Measurements from ENCODE around the gene FBXL7. TPM values are rescaled to one million over a fixed set of nuclear protein-coding genes. Genes with fewer than 3 reads are reported as not detected.

Gene FBXL7
- total and polyA plus RNA-seq, 2 donors (not counting 3 experiments of a cell fraction or from before 2014, with no cell fraction given) = 23.5 to 32.2 TPM

DNA sequence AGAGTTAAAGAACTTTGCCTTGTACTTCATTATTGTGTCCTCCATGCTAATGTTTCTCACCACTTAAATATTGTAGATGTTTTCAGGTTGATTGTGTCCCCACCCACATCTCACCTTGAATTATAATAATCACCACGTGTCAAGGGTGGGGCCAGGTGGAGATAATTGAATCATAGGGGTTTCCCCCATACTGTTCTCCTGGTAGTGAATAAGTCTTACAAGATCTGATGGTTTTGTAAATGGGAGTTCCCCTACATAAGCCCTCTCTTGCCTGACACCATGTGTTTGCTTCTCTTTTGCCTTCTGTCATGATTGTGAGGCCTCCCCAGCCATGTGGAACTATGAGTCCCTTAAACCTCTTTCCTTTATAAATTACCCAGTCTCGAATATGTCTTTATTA is 248.3 kb downstream of the FBXL7 start:
- no peaks in the 10 kb centered on the region for H3K36me3 ChIP-seq (ENCODE audit: control insufficient read depth in 2 of 2, extremely low read depth in 1 of 2, insufficient read depth in 2 of 2, low read length in 2 of 2)
- peaks cover 6% of the 10 kb centered on the region for H3K79me2 ChIP-seq (ENCODE audit: control insufficient read depth, insufficient read depth, low read length)
- no peak overlapping the region for H3K4me2 ChIP-seq (ENCODE audit: insufficient read depth, low read length)
- H3K4me1 ChIP-seq (ENCODE audit: control insufficient read depth, extremely low read depth, insufficient read depth, low read length) = no peaks in the 10 kb centered on the region
- peaks cover 2% of the 10 kb centered on the region for H4K20me1 ChIP-seq (replicated peaks; ENCODE audit: control insufficient read depth, extremely low read depth, insufficient read depth, low read length)
- no peak overlapping the region for H2AFZ ChIP-seq (ENCODE audit: low read depth, low read length)
- H3K4me3 ChIP-seq (replicated peaks in 1 of 3; ENCODE audit: insufficient read depth in 1 of 3, low read depth in 1 of 3, low read length in 3 of 3) = no peak overlapping the region
- FAIRE-seq (no peak), DNase-seq (ENCODE audit: low read depth, low spot score) (no peak)
- dilution Hi-C loops (cut with MboI; ENCODE audit: extremely low pct_ligation_motif_present, low sequenced_read_pairs) = no loop called here
- ChIA-PET POLR2A (no interaction called here), CTCF (no interaction called here)
- H3K9ac ChIP-seq (replicated peaks; ENCODE audit: extremely low read depth, insufficient read depth, low read length) = no peak overlapping the region
- no TSS peak for BruUV-seq (replicated peaks)
- TF ChIP-seq POLR2AphosphoS5 (IDR thresholded peaks at IDR 0.05; ENCODE audit: insufficient read depth, low read depth, low read length) = no peak
- TF ChIP-seq GATA2 (IDR thresholded peaks at IDR 0.05; ENCODE audit: insufficient read depth, insufficient read length, low read depth, low read length) = no peak
- no peak for TF ChIP-seq MAX (IDR thresholded peaks at IDR 0.05; ENCODE audit: insufficient read depth, insufficient read length)
- no peak overlapping the region for H3K27ac ChIP-seq (ENCODE audit: insufficient read depth, low read depth, low read length)
- H3K9me1 ChIP-seq (replicated peaks; ENCODE audit: control insufficient read depth, extremely low read depth, insufficient read depth, low read length) = peaks cover 4% of the 10 kb centered on the region
- no peaks in the 10 kb centered on the region for H3K27me3 ChIP-seq (ENCODE audit: control insufficient read depth in 2 of 2, insufficient read depth in 2 of 2, low read length in 2 of 2)
- H3K9me3 ChIP-seq (replicated peaks; ENCODE audit: control insufficient read depth, insufficient read depth, low read length) = no peaks in the 10 kb centered on the region
- intact Hi-C loops (cut with micrococcal nuclease) = no loop called here

GRCh38 chr5:15752663-15753285 is 252.8 kb downstream of the FBXL7 start:
- TF ChIP-seq MYC (IDR thresholded peaks at IDR 0.05; ENCODE audit: low read depth, low read length) (no peak), POLR2A (IDR thresholded peaks at IDR 0.05; ENCODE audit: low read depth, low read length) (no peak)
- TF ChIP-seq, protein P1, sequence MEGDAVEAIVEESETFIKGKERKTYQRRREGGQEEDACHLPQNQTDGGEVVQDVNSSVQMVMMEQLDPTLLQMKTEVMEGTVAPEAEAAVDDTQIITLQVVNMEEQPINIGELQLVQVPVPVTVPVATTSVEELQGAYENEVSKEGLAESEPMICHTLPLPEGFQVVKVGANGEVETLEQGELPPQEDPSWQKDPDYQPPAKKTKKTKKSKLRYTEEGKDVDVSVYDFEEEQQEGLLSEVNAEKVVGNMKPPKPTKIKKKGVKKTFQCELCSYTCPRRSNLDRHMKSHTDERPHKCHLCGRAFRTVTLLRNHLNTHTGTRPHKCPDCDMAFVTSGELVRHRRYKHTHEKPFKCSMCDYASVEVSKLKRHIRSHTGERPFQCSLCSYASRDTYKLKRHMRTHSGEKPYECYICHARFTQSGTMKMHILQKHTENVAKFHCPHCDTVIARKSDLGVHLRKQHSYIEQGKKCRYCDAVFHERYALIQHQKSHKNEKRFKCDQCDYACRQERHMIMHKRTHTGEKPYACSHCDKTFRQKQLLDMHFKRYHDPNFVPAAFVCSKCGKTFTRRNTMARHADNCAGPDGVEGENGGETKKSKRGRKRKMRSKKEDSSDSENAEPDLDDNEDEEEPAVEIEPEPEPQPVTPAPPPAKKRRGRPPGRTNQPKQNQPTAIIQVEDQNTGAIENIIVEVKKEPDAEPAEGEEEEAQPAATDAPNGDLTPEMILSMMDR (IDR thresholded peaks at IDR 0.05; ENCODE audit: extremely low read depth in 1 of 2, insufficient read depth in 1 of 2, low read depth in 1 of 2, low read length in 2 of 2) = no peak
- Histone ChIP-seq H3K4me1 (ENCODE audit: control insufficient read depth, extremely low read depth, insufficient read depth, low read length) (no peaks in the 10 kb centered on the region), H4K20me1 (replicated peaks; ENCODE audit: control insufficient read depth, extremely low read depth, insufficient read depth, low read length) (peaks cover 6% of the 10 kb centered on the region), H3K79me2 (ENCODE audit: control insufficient read depth, insufficient read depth, low read length) (peaks cover 9% of the 10 kb centered on the region), H3K4me2 (ENCODE audit: insufficient read depth, low read length) (no peak overlapping the region), H3K36me3 (ENCODE audit: control insufficient read depth in 2 of 2, extremely low read depth in 1 of 2, insufficient read depth in 2 of 2, low read length in 2 of 2) (no peaks in the 10 kb centered on the region), H3K27me3 (ENCODE audit: control insufficient read depth in 2 of 2, insufficient read depth in 2 of 2, low read length in 2 of 2) (no peaks in the 10 kb centered on the region), H3K9me3 (replicated peaks; ENCODE audit: control insufficient read depth, insufficient read depth, low read length) (no peaks in the 10 kb centered on the region), H3K4me3 (replicated peaks in 1 of 3; ENCODE audit: insufficient read depth in 1 of 3, low read depth in 1 of 3, low read length in 3 of 3) (no peak overlapping the region), H3K27ac (ENCODE audit: insufficient read depth, low read depth, low read length) (no peak overlapping the region), H2AFZ (ENCODE audit: low read depth, low read length) (no peak overlapping the region), H3K9me1 (replicated peaks; ENCODE audit: control insufficient read depth, extremely low read depth, insufficient read depth, low read length) (peaks cover 4% of the 10 kb centered on the region), H3K9ac (replicated peaks; ENCODE audit: extremely low read depth, insufficient read depth, low read length) (no peak overlapping the region)
- ChIA-PET CTCF (no interaction called here), POLR2A (no interaction called here)
- FAIRE-seq (no peak), DNase-seq (ENCODE audit: low read depth, low spot score) (peak; percentile 7)
- intact Hi-C loops (cut with micrococcal nuclease) = no loop called here
- no TSS peak for BruUV-seq (replicated peaks)
- dilution Hi-C loops (cut with MboI; ENCODE audit: extremely low pct_ligation_motif_present, low sequenced_read_pairs) = no loop called here

Measured in endothelial cell of umbilical vein (primary cell).